GM23248 (cell line): ENCODE data around the gene PDCD1LG2. TPM values are rescaled to one million over a fixed set of nuclear protein-coding genes. Genes with fewer than 3 reads are reported as not detected.
"Not testable (repeated sequence)": the region's sequence is repeated elsewhere in the genome, so short reads cannot be mapped to it uniquely, and the experiment has no call there.

Source experiments
- DNase-seq: peaks from one replicate; pipeline ENCODE4 v3.0.0-alpha.2; 2015
- H2AFZ ChIP-seq: fragments of 200-600 bp; sonication (generic); 2 replicates; pipeline ENCODE4 v1.6.1; 2016; ENCODE audit warnings: antibody characterized with exemption
- H3F3A ChIP-seq: fragments of 200-600 bp; sonication (generic); 2 replicates; pipeline ENCODE4 v1.6.1; 2016; ENCODE audit warnings: mild to moderate bottlenecking, antibody characterized with exemption, mixed run types; ENCODE audit not compliant: insufficient read depth
- H3K27ac ChIP-seq: fragments of 200-600 bp; sonication (generic); 2 replicates; pipeline ENCODE4 v1.5.1; 2016; ENCODE audit warnings: mild to moderate bottlenecking
- H3K27me3 ChIP-seq: fragments of 200-600 bp; sonication (generic); replicated peaks from 2 replicates; pipeline ENCODE4 v1.6.1; 2016; ENCODE audit warnings: mild to moderate bottlenecking; ENCODE audit not compliant: insufficient read depth
- H3K36me3 ChIP-seq: fragments of 200-600 bp; sonication (generic); 2 replicates; pipeline ENCODE4 v1.6.1; 2016; ENCODE audit warnings: low read depth, mild to moderate bottlenecking
- H3K4me1 ChIP-seq: fragments of 200-600 bp; sonication (generic); 2 replicates; pipeline ENCODE4 v1.6.1; 2016; ENCODE audit warnings: mild to moderate bottlenecking; ENCODE audit not compliant: insufficient read depth
- H3K4me2 ChIP-seq: fragments of 200-600 bp; sonication (generic); one replicate; pipeline ENCODE4 v1.6.1; 2016; ENCODE audit warnings: mild to moderate bottlenecking; ENCODE audit not compliant: unreplicated experiment
- H3K4me3 ChIP-seq: fragments of 200-600 bp; sonication (generic); 2 replicates; pipeline ENCODE4 v1.5.1; 2016; ENCODE audit warnings: mild to moderate bottlenecking
- H3K79me2 ChIP-seq: fragments of 200-600 bp; sonication (generic); 2 replicates; pipeline ENCODE4 v1.6.1; 2016; ENCODE audit warnings: mild to moderate bottlenecking; ENCODE audit not compliant: insufficient read depth
- H3K9ac ChIP-seq: fragments of 200-600 bp; sonication (generic); 2 replicates; pipeline ENCODE4 v1.6.1; 2016; ENCODE audit warnings: mild to moderate bottlenecking
- H3K9me2 ChIP-seq: fragments of 200-600 bp; sonication (generic); 2 replicates; pipeline ENCODE4 v1.6.1; 2016; ENCODE audit warnings: mixed run types, mild to moderate bottlenecking, moderate library complexity; ENCODE audit not compliant: insufficient read depth
- H3K9me3 ChIP-seq: fragments of 200-600 bp; sonication (generic); one replicate; pipeline ENCODE4 v1.6.1; 2017; ENCODE audit warnings: low read depth
- H4K20me1 ChIP-seq: fragments of 200-600 bp; sonication (generic); 2 replicates; pipeline ENCODE4 v1.6.0; 2016; ENCODE audit not compliant: insufficient read depth
- EZH2 ChIP-seq: fragments of 200-600 bp; sonication (generic); IDR thresholded peaks from 2 replicates; pipeline ENCODE4 v1.6.1; 2018; ENCODE audit warnings: antibody characterized with exemption, mild to moderate bottlenecking; ENCODE audit not compliant: insufficient read depth, poor library complexity, severe bottlenecking
- EZH2phosphoT487 ChIP-seq: fragments of 200-600 bp; sonication (generic); IDR thresholded peaks from 2 replicates; pipeline ENCODE4 v1.6.1; 2018; ENCODE audit warnings: antibody characterized with exemption, moderate library complexity, mild to moderate bottlenecking, low read depth; ENCODE audit not compliant: insufficient read depth
- WGBS, 2 experiments: methylation state at CpG; one replicate each; pipeline ENCODE4 v1.1.6; 2015 to 2017; ENCODE audit warnings: low lambda C conversion rate in 2 of 2, low coverage in 1 of 2; ENCODE audit errors: missing lambda C conversion rate in 2 of 2; 5-methylcytosine and 5-hydroxymethylcytosine counted together
- in situ Hi-C: fragments of 300-500 bp; cut with MboI; formaldehyde crosslinking; loops from 2 replicates; pipeline ENCODE4 v1.15.0; 2020
- polyA plus RNA-seq: library from polyadenylated mRNA; unstranded; fragments of >200 nt; fragmentation: Nextera tagmentation; extraction: Ambion mirVana; gene quantifications from 2 replicates; pipeline ENCODE4 v1.2.1, GENCODE V29; 2016
- total RNA-seq: library from RNA; depleted of rRNA; stranded (reverse); fragments of >200 nt; shearing (Covaris generic); gene quantifications from 2 replicates; pipeline ENCODE4 v1.2.3, GENCODE V29; 2014; rRNA removed

PDCD1LG2 gene
- total RNA-seq, result 34.7 and 36.8 TPM in 2 replicates
- 31.7 and 33.5 TPM in 2 replicates for polyA plus RNA-seq

- Histone ChIP-seq H3F3A (peaks cover 49% of the 10 kb centered on the region), H4K20me1 (no peaks in the 10 kb centered on the region), H2AFZ (peak within 1 kb of the TSS; percentile 58), H3K9me3 (no peaks in the 10 kb centered on the region), H3K4me2 (peak within 1 kb of the TSS; percentile 99), H3K79me2 (peaks cover 47% of the 10 kb centered on the region), H3K9me2 (no peaks in the 10 kb centered on the region), H3K27ac (peak within 1 kb of the TSS; percentile 86), H3K4me1 (peaks cover 54% of the 10 kb centered on the region), H3K36me3 (no peaks in the 10 kb centered on the region), H3K27me3 (no peaks in the 10 kb centered on the region), H3K4me3 (peak within 1 kb of the TSS; percentile 79), H3K9ac (peak within 1 kb of the TSS; percentile 70)
- TF ChIP-seq EZH2 (no peak), EZH2phosphoT487 (no peak)
- WGBS, 2 experiments, result 0% methylated on average over 4 of the region's 4 CpGs
- peak; percentile 89 for DNase-seq
- in situ Hi-C loops, result no loop called here
Measured at GRCh38 chr9:5510360-5510931, at the start of gene PDCD1LG2. PDCD1LG2 (plus strand) TSS chr9:5510531; CDS start chr9:5522547, 12,016 bp downstream.

- H4K20me1 ChIP-seq, H3K4me2 ChIP-seq, H3K4me3 ChIP-seq, H3K9ac ChIP-seq, H3K9me3 ChIP-seq, H3K27me3 ChIP-seq, in situ Hi-C loops, DNase-seq, H2AFZ ChIP-seq, H3K4me1 ChIP-seq, H3K36me3 ChIP-seq, H3K27ac ChIP-seq, H3K79me2 ChIP-seq, H3K9me2 ChIP-seq, H3F3A ChIP-seq: not testable (repeated sequence)
- 0 to 75% methylated on average over 1 to 4 of the region's 4 CpGs for WGBS, 2 experiments
Measured at GRCh38 chr9:5464831-5465330, 45.5 kb upstream of the PDCD1LG2 start.

GRCh38 chr9:5466005-5466404 lies 44.3 kb upstream of the PDCD1LG2 start:
- no peak for DNase-seq
- no peaks in the 10 kb centered on the region for H3K9me3 ChIP-seq
- no peak overlapping the region for H3K4me2 ChIP-seq
- no peak overlapping the region for H3K27ac ChIP-seq
- 90 to 95% methylated on average over 1 of the region's 1 CpG for WGBS, 2 experiments
- H3K4me3 ChIP-seq, result no peak overlapping the region
- H2AFZ ChIP-seq, result no peak overlapping the region
- no peaks in the 10 kb centered on the region for H3K27me3 ChIP-seq
- no peaks in the 10 kb centered on the region for H4K20me1 ChIP-seq
- H3K9ac ChIP-seq, result no peak overlapping the region
- no peaks in the 10 kb centered on the region for H3K79me2 ChIP-seq
- no peaks in the 10 kb centered on the region for H3K4me1 ChIP-seq
- H3K9me2 ChIP-seq, result no peaks in the 10 kb centered on the region
- H3K36me3 ChIP-seq, result peaks cover 7% of the 10 kb centered on the region; the same call in 1 of the 2 replicates
- H3F3A ChIP-seq, result no peaks in the 10 kb centered on the region
- in situ Hi-C loops, result no loop called here
- TF ChIP-seq EZH2phosphoT487 (no peak), EZH2 (no peak)

GRCh38 chr9:5466766-5467165 lies 43.6 kb upstream of the PDCD1LG2 start:
- in situ Hi-C loops, result no loop called here
- no peak overlapping the region for H2AFZ ChIP-seq
- H3K27ac ChIP-seq, result no peak overlapping the region
- TF ChIP-seq EZH2phosphoT487, result no peak
- no peak for TF ChIP-seq EZH2
- WGBS, 2 experiments, result 69 to 83% methylated on average over 2 of the region's 2 CpGs
- H4K20me1 ChIP-seq, result no peaks in the 10 kb centered on the region
- no peaks in the 10 kb centered on the region for H3K27me3 ChIP-seq
- H3K4me2 ChIP-seq, result no peak overlapping the region
- no peaks in the 10 kb centered on the region for H3F3A ChIP-seq
- no peaks in the 10 kb centered on the region for H3K79me2 ChIP-seq
- peaks cover 7% of the 10 kb centered on the region; the same call in 1 of the 2 replicates for H3K36me3 ChIP-seq
- H3K9me3 ChIP-seq, result no peaks in the 10 kb centered on the region
- H3K9me2 ChIP-seq, result no peaks in the 10 kb centered on the region
- no peak overlapping the region for H3K4me3 ChIP-seq
- no peak for DNase-seq
- H3K4me1 ChIP-seq, result no peaks in the 10 kb centered on the region
- no peak overlapping the region for H3K9ac ChIP-seq
